IMR-90 (cell line): Measurements from ENCODE around the gene MILR1. TPM values are rescaled to one million over a fixed set of nuclear protein-coding genes. Genes with fewer than 3 reads are reported as not detected.

Source experiments
- ATAC-seq: fragments of 200-7000 bp; cut with Tn5 transposase; 2 replicates; pipeline ENCODE4 v1.9.1; 2020; ENCODE audit warnings: low read depth, mild to moderate bottlenecking, moderate library complexity
- BruUV-seq: library from RNA; stranded (reverse); fragments of 400-500 nt; replicated peaks from 2 replicates; lab custom pipeline; 2021; lab: Mats Ljungman, UMichigan
- CTCF ChIA-PET: fragments of 300-600 bp; formaldehyde crosslinking; extraction: SDS; loops from one replicate; lab custom pipeline; 2021; ENCODE audit warnings: antibody characterized with exemption; lab: Yijun Ruan, JAX
- POLR2A ChIA-PET: fragments of 300-600 bp; sonication (Branson Sonifier 250); formaldehyde crosslinking; loops from one replicate; lab custom pipeline; 2022; ENCODE audit warnings: antibody characterized with exemption; ENCODE audit not compliant: unreplicated experiment; lab: Charles Lee
- DNase-seq: peaks from one replicate; pipeline ENCODE4 v3.0.0; 2013
- H2AFZ ChIP-seq: replicated peaks from 2 replicates; pipeline ENCODE3; 2013; ENCODE audit warnings: low read length, mild to moderate bottlenecking; ENCODE audit not compliant: poor library complexity
- H2AK5ac ChIP-seq: 2 replicates; pipeline ENCODE4 v1.6.1; 2013; ENCODE audit warnings: low read depth, low read length, inconsistent platforms
- H2AK9ac ChIP-seq: replicated peaks from 2 replicates; pipeline ENCODE3; 2013; ENCODE audit warnings: mild to moderate bottlenecking, low read depth, low read length, moderate library complexity; ENCODE audit not compliant: poor library complexity
- H2BK120ac ChIP-seq: 2 replicates; pipeline ENCODE4 v1.6.1; 2013; ENCODE audit warnings: low read depth, low read length, inconsistent platforms
- H2BK15ac ChIP-seq: 3 replicates; pipeline ENCODE4 v1.6.1; 2013; ENCODE audit warnings: low read depth, low read length, inconsistent platforms
- H2BK20ac ChIP-seq: 2 replicates; pipeline ENCODE4 v1.6.1; 2013; ENCODE audit warnings: low read depth, mild to moderate bottlenecking, inconsistent platforms, low read length, moderate library complexity
- H2BK5ac ChIP-seq: 2 replicates; pipeline ENCODE4 v1.6.1; 2013; ENCODE audit warnings: mild to moderate bottlenecking, low read depth, low read length, inconsistent platforms; ENCODE audit not compliant: poor library complexity, severe bottlenecking
- H3K14ac ChIP-seq: replicated peaks from 2 replicates; pipeline ENCODE4 v1.6.1; 2013; ENCODE audit warnings: low read depth, low read length, inconsistent platforms
- H3K18ac ChIP-seq: 2 replicates; pipeline ENCODE4 v1.6.1; 2013; ENCODE audit warnings: low read depth, low read length, control low read depth
- H3K23ac ChIP-seq: 2 replicates; pipeline ENCODE4 v1.6.1; 2013; ENCODE audit warnings: low read depth, low read length, inconsistent platforms
- H3K27ac ChIP-seq: 2 replicates; pipeline ENCODE4 v1.5.1; 2013; ENCODE audit warnings: mild to moderate bottlenecking, control low read depth, low read length; ENCODE audit not compliant: insufficient read depth
- H3K27me3 ChIP-seq: 2 replicates; pipeline ENCODE4 v1.6.1; 2013; ENCODE audit warnings: low read length; ENCODE audit not compliant: control insufficient read depth, insufficient read depth
- H3K36me3 ChIP-seq: 2 replicates; pipeline ENCODE4 v1.6.1; 2013; ENCODE audit warnings: low read length, mixed read lengths; ENCODE audit not compliant: control insufficient read depth, insufficient read depth
- H3K4ac ChIP-seq: 2 replicates; pipeline ENCODE4 v1.6.1; 2013; ENCODE audit warnings: low read depth, low read length, inconsistent platforms
- H3K4me1 ChIP-seq: 2 replicates; pipeline ENCODE4 v1.6.1; 2013; ENCODE audit warnings: low read length, mixed read lengths; ENCODE audit not compliant: control insufficient read depth, insufficient read depth
- H3K4me2 ChIP-seq: 2 replicates; pipeline ENCODE4 v1.6.1; 2013; ENCODE audit warnings: low read depth, mild to moderate bottlenecking, control low read depth, low read length, moderate library complexity
- H3K4me3 ChIP-seq: 2 replicates; pipeline ENCODE4 v1.5.1; 2013; ENCODE audit warnings: low read depth, mild to moderate bottlenecking, control low read depth, low read length, moderate library complexity; ENCODE audit not compliant: insufficient read depth
- H3K56ac ChIP-seq: 2 replicates; pipeline ENCODE4 v1.6.1; 2013; ENCODE audit warnings: low read length, inconsistent platforms; ENCODE audit not compliant: insufficient read depth; ENCODE audit errors: extremely low read depth
- H3K79me1 ChIP-seq, 2 experiments: 2 replicates each; pipeline ENCODE4 v1.6.1; 2013; ENCODE audit warnings: low read length in 2 of 2, inconsistent platforms in 1 of 2, low read depth in 1 of 2
- H3K9ac ChIP-seq: 2 replicates; pipeline ENCODE4 v1.6.1; 2013; ENCODE audit warnings: low read depth, low read length, control low read depth
- H3K9me1 ChIP-seq: 2 replicates; pipeline ENCODE4 v1.6.1; 2013; ENCODE audit warnings: low read length, inconsistent platforms; ENCODE audit not compliant: insufficient read depth
- H3K9me3 ChIP-seq: 2 replicates; pipeline ENCODE4 v1.6.1; 2013; ENCODE audit warnings: low read length; ENCODE audit not compliant: control insufficient read depth, insufficient read depth
- H4K20me1 ChIP-seq: 2 replicates; pipeline ENCODE4 v1.6.1; 2013; ENCODE audit warnings: low read length, inconsistent platforms; ENCODE audit not compliant: insufficient read depth
- H4K5ac ChIP-seq: 2 replicates; pipeline ENCODE4 v1.6.1; 2013; ENCODE audit warnings: mild to moderate bottlenecking, low read depth, low read length, control low read depth
- H4K8ac ChIP-seq, 2 experiments: 2 replicates each; pipeline ENCODE4 v1.6.1; 2013; ENCODE audit warnings: low read depth in 2 of 2, low read length in 2 of 2, control low read depth in 1 of 2, inconsistent platforms in 1 of 2
- H4K91ac ChIP-seq: 2 replicates; pipeline ENCODE4 v1.6.1; 2013; ENCODE audit warnings: low read depth, low read length, inconsistent platforms; ENCODE audit not compliant: insufficient read depth
- BHLHE40 ChIP-seq: fragments of 150-350 bp; IDR thresholded peaks from 2 replicates; pipeline ENCODE4 v1.6.1; 2016; ENCODE audit warnings: mild to moderate bottlenecking, low read depth, low read length
- CEBPB ChIP-seq: IDR thresholded peaks from 2 replicates; pipeline ENCODE4 v1.6.1; 2012; ENCODE audit warnings: low read depth, low read length, improper control_type of control experiment
- CHD1 ChIP-seq: IDR thresholded peaks from 2 replicates; pipeline ENCODE4 v1.6.1; 2012; ENCODE audit warnings: low read depth, low read length, improper control_type of control experiment
- CTCF ChIP-seq: conservative IDR thresholded peaks from 2 replicates; pipeline ENCODE4 v1.5.1; 2012; ENCODE audit warnings: mild to moderate bottlenecking, low read depth, low read length, improper control_type of control experiment
- ELK1 ChIP-seq: fragments of 150-350 bp; IDR thresholded peaks from 2 replicates; pipeline ENCODE4 v1.6.1; 2016; ENCODE audit warnings: low read depth, mild to moderate bottlenecking, low read length, moderate library complexity, borderline replicate concordance
- FOS ChIP-seq: fragments of 150-350 bp; IDR thresholded peaks from 2 replicates; pipeline ENCODE4 v1.6.1; 2016; ENCODE audit warnings: low read depth, low read length
- MAFK ChIP-seq: IDR thresholded peaks from 2 replicates; pipeline ENCODE4 v1.6.1; 2012; ENCODE audit warnings: low read depth, low read length, improper control_type of control experiment
- MAZ ChIP-seq: IDR thresholded peaks from 2 replicates; pipeline ENCODE4 v1.6.1; 2012; ENCODE audit warnings: low read depth, mild to moderate bottlenecking, low read length, improper control_type of control experiment, moderate library complexity, borderline replicate concordance
- MXI1 ChIP-seq: IDR thresholded peaks from 2 replicates; pipeline ENCODE4 v1.6.1; 2012; ENCODE audit warnings: low read depth, mild to moderate bottlenecking, low read length, moderate library complexity, borderline replicate concordance
- NFE2L2 ChIP-seq: fragments of 150-350 bp; IDR thresholded peaks from 2 replicates; pipeline ENCODE4 v1.6.1; 2016; ENCODE audit warnings: low read depth, mild to moderate bottlenecking, low read length
- POLR2A ChIP-seq: IDR thresholded peaks from 2 replicates; pipeline ENCODE4 v1.6.1; 2012; ENCODE audit warnings: mild to moderate bottlenecking, low read depth, low read length
- RAD21 ChIP-seq: IDR thresholded peaks from 2 replicates; pipeline ENCODE4 v1.6.1; 2012; ENCODE audit warnings: low read length, improper control_type of control experiment
- RCOR1 ChIP-seq: IDR thresholded peaks from 2 replicates; pipeline ENCODE4 v1.6.1; 2012; ENCODE audit warnings: mild to moderate bottlenecking, low read length, improper control_type of control experiment; ENCODE audit not compliant: insufficient replicate concordance
- RFX5 ChIP-seq: IDR thresholded peaks from 2 replicates; pipeline ENCODE4 v1.8.0; 2012; ENCODE audit warnings: low read depth, mild to moderate bottlenecking, low read length, moderate library complexity
- SMC3 ChIP-seq: fragments of 150-350 bp; IDR thresholded peaks from 2 replicates; pipeline ENCODE4 v1.6.1; 2016; ENCODE audit warnings: low read depth, mild to moderate bottlenecking, antibody characterized with exemption, low read length, moderate library complexity
- USF2 ChIP-seq: fragments of 150-350 bp; IDR thresholded peaks from 2 replicates; pipeline ENCODE4 v1.6.1; 2017; ENCODE audit warnings: mild to moderate bottlenecking, antibody characterized with exemption, low read length, low read depth
- WGBS, 2 experiments: methylation state at CpG; one replicate each; pipeline versions ENCODE4 v1.1.5 to v1.1.7; 2013; ENCODE audit warnings: missing lambda C conversion rate in 2 of 2; ENCODE audit not compliant: insufficient read length in 1 of 2; ENCODE audit errors: extremely low coverage in 2 of 2; 5-methylcytosine and 5-hydroxymethylcytosine counted together
- dilution Hi-C: fragments of 300-500 bp; cut with HindIII; formaldehyde crosslinking; loops from one replicate; pipeline ENCODE4 v1.14.3; 2018; ENCODE audit warnings: low sequenced_read_pairs; ENCODE audit not compliant: unreplicated experiment
- in situ Hi-C: fragments of 300-500 bp; cut with MboI; formaldehyde crosslinking; loops from 3 replicates; pipeline ENCODE4 v1.14.3; 2019; ENCODE audit warnings: low sequenced_read_pairs, inconsistent platforms, mixed read lengths
- intact Hi-C: fragments of 100-400 bp; cut with micrococcal nuclease; formaldehyde crosslinking; loops from 2 replicates; pipeline ENCODE4 v1.10.0; 2022
- polyA plus RNA-seq, 3 experiments: library from polyadenylated mRNA; depleted of rRNA; stranded (reverse); fragments of >200 nt; gene quantifications; 2 replicates each; pipeline ENCODE4 v1.2.3, GENCODE V29; 2012; ENCODE audit warnings: low replicate concordance in 1 of 3
- total RNA-seq: library from RNA; depleted of rRNA; stranded (reverse); fragments of >200 nt; gene quantifications from 2 replicates; pipeline ENCODE4 v1.2.3, GENCODE V29; 2012

Gene MILR1
- total and polyA plus RNA-seq, 2 of the 4 experiments (the other 2 are of a cell fraction), result 0.36 to 0.44 TPM

GRCh38 chr17:64425191-64425590 is 23.7 kb upstream of the MILR1 start:
- in situ Hi-C loops, result no loop called here

More at GRCh38 chr17:64425191-64425590, 23.7 kb upstream of the MILR1 start:
- Histone ChIP-seq H3K79me1 (no peaks in the 10 kb centered on the region), H3K4me3 (no peak overlapping the region), H3K4me2 (no peak overlapping the region), H2AK5ac (no peak overlapping the region), H2BK120ac (no peak overlapping the region), H3K9me1 (no peaks in the 10 kb centered on the region), H2BK5ac (no peak overlapping the region), H2BK15ac (no peak overlapping the region), H3K14ac (peak overlapping the region; percentile 8; the same call in 1 of the 2 replicates), H2AK9ac (no peak overlapping the region), H2BK20ac (no peak overlapping the region), H3K36me3 (no peaks in the 10 kb centered on the region), H4K5ac (no peak overlapping the region), H3K27ac (no peak overlapping the region), H3K9me3 (no peaks in the 10 kb centered on the region), H3K4me1 (peaks cover 2% of the 10 kb centered on the region; the same call in 1 of the 2 replicates), H4K8ac (no peak overlapping the region), H2AFZ (no peak overlapping the region), H4K20me1 (no peaks in the 10 kb centered on the region), H3K9ac (no peak overlapping the region), H3K56ac (no peak overlapping the region), H3K4ac (no peak overlapping the region), H4K91ac (no peak overlapping the region), H3K18ac (no peak overlapping the region), H3K27me3 (peaks cover 11% of the 10 kb centered on the region), H3K23ac (no peak overlapping the region)
- BruUV-seq, result no TSS peak
- ChIA-PET POLR2A (no interaction called here), CTCF (no interaction called here)
- DNase-seq, result no peak
- dilution Hi-C loops (no loop called here), intact Hi-C loops (no loop called here)
- WGBS, 2 experiments, result no CpG with 5 or more reads among the region's 3 CpGs
- ATAC-seq, result no peak
- TF ChIP-seq ELK1, result no peak
- no peak for TF ChIP-seq MAFK
- no peak for TF ChIP-seq POLR2A
- TF ChIP-seq MAZ, result no peak
- no peak for TF ChIP-seq NFE2L2
- TF ChIP-seq SMC3, result no peak
- no peak for TF ChIP-seq CTCF
- TF ChIP-seq USF2, result no peak
- no peak for TF ChIP-seq CEBPB
- no peak for TF ChIP-seq MXI1
- TF ChIP-seq RFX5, result no peak
- TF ChIP-seq FOS, result no peak
- no peak for TF ChIP-seq RCOR1
- TF ChIP-seq BHLHE40, result no peak
- no peak for TF ChIP-seq CHD1
- no peak for TF ChIP-seq RAD21
